Colonic mucosa (tissue), 4 donors: Measurements from ENCODE around the gene COL6A3. TPM values are rescaled to one million over a fixed set of nuclear protein-coding genes. Genes with fewer than 3 reads are reported as not detected.
A peak's percentile ranks its signal among the peaks of the same experiment; 100 is the strongest.

Source experiments
- DNase-seq: peaks from one replicate; pipeline ENCODE4 v3.0.0-alpha.2; 2020
- H3K27ac ChIP-seq: fragments of 200-600 bp; one replicate; pipeline ENCODE4 v1.8.0; 2021
- H3K27me3 ChIP-seq: fragments of 200-600 bp; one replicate; pipeline ENCODE4 v1.8.0; 2021
- H3K36me3 ChIP-seq: fragments of 200-600 bp; one replicate; pipeline ENCODE4 v1.8.0; 2021
- H3K4me1 ChIP-seq: fragments of 200-600 bp; one replicate; pipeline ENCODE4 v1.8.0; 2021; ENCODE audit warnings: mild to moderate bottlenecking
- H3K4me3 ChIP-seq: fragments of 200-600 bp; one replicate; pipeline ENCODE4 v1.8.0; 2021
- H3K9ac ChIP-seq, 2 donors: one replicate each; pipeline ENCODE4 v1.7.0; 2013; ENCODE audit warnings: control low read depth in 2 of 2, low read depth in 2 of 2, low read length in 2 of 2
- H3K9me3 ChIP-seq: fragments of 200-600 bp; one replicate; pipeline ENCODE4 v1.8.0; 2021
- intact Hi-C: fragments of 100-400 bp; cut with DNase I; formaldehyde crosslinking; loops from one replicate; pipeline ENCODE4 v1.14.1; 2022
- total RNA-seq, 2 donors: library from RNA; stranded (reverse); fragmentation: NEBNext Ultra II Directional in 1 of 2; extraction: Animal tissue kit (Norgen Biotek cat#: 25700) in 1 of 2; gene quantifications; one replicate each; pipeline ENCODE4 v1.2.1, GENCODE V29; 2021
- TF ChIP-seq, protein P1 (sequence below): fragments of 200-600 bp; IDR thresholded peaks from one replicate; pipeline ENCODE4 v1.8.0; 2022; ENCODE audit warnings: antibody characterized with exemption, mild to moderate bottlenecking
- donor health status: healthy.
- donor health status: DM: no; HTN: no; CAD: no.
- donor health status: DM: no; HTN: no; CAD: no.

COL6A3 gene
- total RNA-seq, 2 donors from 2014 or later = 28.4 to 80.9 TPM

DNA sequence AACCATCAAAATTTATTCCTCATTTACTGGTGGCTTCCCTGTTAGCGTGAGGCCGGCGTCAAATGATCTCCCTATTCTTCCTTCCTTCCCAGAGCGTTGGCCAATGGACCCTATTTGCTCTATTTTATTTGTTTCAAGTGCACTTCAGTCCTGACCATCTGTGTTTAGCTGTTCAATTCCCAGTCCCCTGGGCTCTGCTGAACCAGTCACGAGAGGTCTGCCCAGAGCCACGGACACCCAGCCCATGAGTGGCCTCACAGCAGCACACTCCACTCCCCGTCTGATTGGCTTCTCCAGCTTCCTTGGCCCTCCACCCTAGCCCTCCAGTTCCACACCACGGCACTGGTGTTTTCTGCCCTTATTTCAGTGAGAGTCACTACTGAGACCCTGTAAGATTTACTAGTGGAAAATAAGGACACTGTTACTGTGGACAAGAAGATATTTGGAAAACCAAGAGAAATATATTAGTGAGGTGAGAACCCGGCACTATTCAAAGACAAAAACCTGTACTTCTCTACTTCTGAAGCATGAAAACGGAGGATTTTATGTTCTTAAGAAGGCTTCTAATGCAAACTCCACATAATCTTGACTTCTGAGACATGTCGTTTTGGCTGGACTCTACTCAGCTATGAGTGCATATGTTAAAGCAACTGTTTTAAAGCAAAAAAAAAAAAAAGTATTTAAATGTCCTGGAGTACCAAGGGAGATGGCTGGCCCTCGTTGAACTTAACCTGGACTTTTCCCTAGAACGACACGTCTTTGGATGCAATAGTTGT is 86.6 kb downstream of the COL6A3 start:
- Histone ChIP-seq H3K27me3 (no peaks in the 10 kb centered on the region), H3K27ac (peak overlapping the region; percentile 62), H3K9ac (no peak overlapping the region), H3K36me3 (no peaks in the 10 kb centered on the region), H3K4me1 (no peaks in the 10 kb centered on the region), H3K4me3 (no peak overlapping the region), H3K9me3 (no peaks in the 10 kb centered on the region)
- intact Hi-C loops = no loop called here
- no peak for DNase-seq
- TF ChIP-seq, protein P1, sequence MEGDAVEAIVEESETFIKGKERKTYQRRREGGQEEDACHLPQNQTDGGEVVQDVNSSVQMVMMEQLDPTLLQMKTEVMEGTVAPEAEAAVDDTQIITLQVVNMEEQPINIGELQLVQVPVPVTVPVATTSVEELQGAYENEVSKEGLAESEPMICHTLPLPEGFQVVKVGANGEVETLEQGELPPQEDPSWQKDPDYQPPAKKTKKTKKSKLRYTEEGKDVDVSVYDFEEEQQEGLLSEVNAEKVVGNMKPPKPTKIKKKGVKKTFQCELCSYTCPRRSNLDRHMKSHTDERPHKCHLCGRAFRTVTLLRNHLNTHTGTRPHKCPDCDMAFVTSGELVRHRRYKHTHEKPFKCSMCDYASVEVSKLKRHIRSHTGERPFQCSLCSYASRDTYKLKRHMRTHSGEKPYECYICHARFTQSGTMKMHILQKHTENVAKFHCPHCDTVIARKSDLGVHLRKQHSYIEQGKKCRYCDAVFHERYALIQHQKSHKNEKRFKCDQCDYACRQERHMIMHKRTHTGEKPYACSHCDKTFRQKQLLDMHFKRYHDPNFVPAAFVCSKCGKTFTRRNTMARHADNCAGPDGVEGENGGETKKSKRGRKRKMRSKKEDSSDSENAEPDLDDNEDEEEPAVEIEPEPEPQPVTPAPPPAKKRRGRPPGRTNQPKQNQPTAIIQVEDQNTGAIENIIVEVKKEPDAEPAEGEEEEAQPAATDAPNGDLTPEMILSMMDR = no peak

DNA sequence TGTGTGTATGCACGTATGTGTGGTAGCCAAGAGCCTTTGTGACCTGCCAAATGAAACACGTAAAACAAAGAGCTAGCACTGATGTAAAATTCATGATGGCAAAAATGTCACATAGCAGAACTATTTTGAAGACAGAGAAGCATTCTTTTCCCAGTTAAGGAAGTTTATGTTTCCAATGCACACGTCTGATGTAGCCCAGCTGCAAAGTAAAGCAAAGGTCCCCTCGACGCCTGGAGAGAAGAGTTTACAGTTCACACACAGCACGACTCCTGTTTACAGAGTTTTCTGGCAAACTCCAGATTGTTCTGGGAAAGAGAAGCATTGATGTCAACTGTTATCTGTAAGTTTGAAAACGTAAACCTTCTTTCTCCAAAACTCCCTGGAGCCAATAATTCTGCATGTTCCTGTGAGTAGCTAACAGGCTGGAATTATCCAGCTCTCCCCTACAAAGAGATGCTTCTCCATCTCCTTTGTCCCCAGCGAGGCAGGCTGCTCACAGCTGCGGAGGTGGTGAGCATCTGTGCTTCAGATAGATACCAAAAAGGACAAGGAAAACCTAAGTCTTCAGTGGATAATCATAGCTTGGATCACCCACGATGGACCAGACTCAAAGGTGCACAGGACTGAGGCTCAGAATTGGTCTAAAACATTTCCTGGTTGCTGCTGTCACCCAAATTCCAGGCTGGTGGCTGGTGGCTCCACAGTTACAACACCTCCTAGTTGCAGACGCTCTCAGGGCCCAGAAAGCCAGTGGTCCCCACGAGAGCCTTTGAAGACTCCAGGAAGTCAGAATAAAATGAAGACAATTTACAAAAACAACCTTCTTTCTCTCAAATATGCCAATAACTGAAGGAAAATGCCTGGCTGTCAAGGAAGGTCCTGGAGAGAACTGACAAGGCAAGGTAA is 87.4 kb downstream of the COL6A3 start:
- Histone ChIP-seq H3K9ac (peak overlapping the region in 1 of 2 donors; percentile 35), H3K36me3 (no peaks in the 10 kb centered on the region), H3K4me3 (no peak overlapping the region), H3K27ac (peak overlapping the region; percentile 62), H3K9me3 (no peaks in the 10 kb centered on the region), H3K27me3 (no peaks in the 10 kb centered on the region), H3K4me1 (no peaks in the 10 kb centered on the region)
- TF ChIP-seq, protein P1 = no peak
- intact Hi-C loops = no loop called here
- DNase-seq = no peak

DNA sequence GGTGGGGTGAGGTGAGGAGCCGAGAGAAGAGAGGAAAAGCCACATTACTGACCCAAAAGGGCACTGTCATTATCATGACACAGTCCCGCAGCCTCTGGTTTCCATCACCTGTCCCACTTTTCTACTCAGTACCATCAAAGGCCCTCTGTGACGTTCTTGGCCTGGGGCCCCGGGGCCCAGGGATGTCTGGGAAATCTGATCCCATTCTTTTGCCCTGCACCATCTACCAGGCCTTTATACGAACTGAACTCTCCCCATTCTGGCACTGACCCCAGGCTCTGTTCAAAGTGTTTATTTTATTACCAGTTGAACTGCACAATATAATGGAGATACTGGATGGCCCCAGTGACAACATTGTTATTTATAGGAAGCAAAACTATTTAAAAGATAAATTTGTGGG is 89.1 kb downstream of the COL6A3 start:
- intact Hi-C loops = no loop called here
- DNase-seq = no peak
- TF ChIP-seq, protein P1 = no peak
- Histone ChIP-seq H3K36me3 (no peaks in the 10 kb centered on the region), H3K4me3 (no peak overlapping the region), H3K27ac (peak overlapping the region; percentile 50), H3K27me3 (no peaks in the 10 kb centered on the region), H3K4me1 (no peaks in the 10 kb centered on the region), H3K9me3 (no peaks in the 10 kb centered on the region), H3K9ac (no peak overlapping the region)

DNA sequence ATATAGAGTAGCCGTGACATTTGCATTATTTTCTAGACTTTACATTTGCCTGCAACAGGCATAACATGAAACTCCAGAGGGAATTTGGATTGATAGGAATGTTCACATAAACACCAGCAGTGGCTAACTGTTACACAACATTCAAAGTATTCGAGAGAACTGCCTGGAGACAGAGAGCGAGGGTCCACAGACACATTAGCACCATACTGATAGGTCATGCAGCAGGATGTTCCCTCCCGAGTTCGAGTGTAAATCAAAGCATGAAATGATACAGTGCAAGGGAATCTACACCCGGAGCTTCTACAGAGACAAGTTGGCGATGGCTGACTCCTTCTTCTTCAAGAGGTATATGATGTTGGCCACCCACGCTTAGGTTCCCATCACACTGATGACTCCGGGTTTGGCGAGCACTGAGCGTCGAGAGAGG is 89.5 kb downstream of the COL6A3 start:
- Histone ChIP-seq H3K4me3 (no peak overlapping the region), H3K36me3 (no peaks in the 10 kb centered on the region), H3K27me3 (no peaks in the 10 kb centered on the region), H3K27ac (peak overlapping the region; percentile 50), H3K4me1 (no peaks in the 10 kb centered on the region), H3K9ac (no peak overlapping the region), H3K9me3 (no peaks in the 10 kb centered on the region)
- intact Hi-C loops = no loop called here
- TF ChIP-seq, protein P1 = no peak
- DNase-seq = no peak

DNA sequence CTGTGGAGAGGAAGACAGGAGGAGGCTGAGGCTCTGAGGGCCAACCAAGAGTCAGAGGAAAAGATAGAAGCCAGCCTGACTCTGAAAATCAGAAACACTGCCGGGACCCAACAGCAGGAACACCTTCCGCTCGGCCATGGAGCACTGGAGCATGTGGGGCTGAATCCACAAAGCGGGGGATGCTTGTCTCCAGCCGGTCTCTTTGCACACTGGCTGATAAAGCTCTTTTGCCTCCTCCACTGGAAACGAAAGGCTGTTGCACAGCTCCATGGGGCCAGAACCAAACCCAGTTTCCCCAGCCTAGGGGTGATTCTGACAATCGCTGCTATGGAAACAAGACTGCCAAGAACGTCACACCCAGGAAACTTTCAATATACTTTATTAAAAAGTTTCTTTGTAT is 90.3 kb downstream of the COL6A3 start:
- no peaks in the 10 kb centered on the region for H3K4me1 ChIP-seq

More for the DNA sequence above, 90.3 kb downstream of the COL6A3 start:
- TF ChIP-seq, protein P1 = no peak
- H3K27me3 ChIP-seq = no peaks in the 10 kb centered on the region
- intact Hi-C loops = no loop called here
- H3K36me3 ChIP-seq = no peaks in the 10 kb centered on the region
- H3K9ac ChIP-seq = no peak overlapping the region
- no peak overlapping the region for H3K4me3 ChIP-seq
- H3K27ac ChIP-seq = no peak overlapping the region
- H3K9me3 ChIP-seq = no peaks in the 10 kb centered on the region
- no peak for DNase-seq
